Thoracic aorta (tissue), 2 donors: ENCODE measurements around the gene QPCT. TPM values are rescaled to one million over a fixed set of nuclear protein-coding genes. Genes with fewer than 3 reads are reported as not detected.

ENCODE experiments used
- ATAC-seq: fragments of 150-250 bp; one replicate; pipeline ENCODE4 v1.8.0; 2017; ENCODE audit warnings: low read depth; ENCODE audit not compliant: insufficient number of reproducible peaks, low FRiP score
- DNase-seq: peaks from one replicate; pipeline ENCODE4 v3.0.0-alpha.2; 2020; ENCODE audit warnings: low spot score
- H3K27ac ChIP-seq, 2 donors: fragments of 200-600 bp; sonication (generic); 1 replicate in 1 of 2; 2 replicates in 1 of 2; pipeline ENCODE4 v1.5.1; 2016; ENCODE audit warnings: mild to moderate bottlenecking in 2 of 2, moderate library complexity in 2 of 2
- H3K27me3 ChIP-seq: fragments of 200-600 bp; sonication (generic); replicated peaks from 2 replicates; pipeline ENCODE4 v1.6.0; 2016; ENCODE audit warnings: mild to moderate bottlenecking; ENCODE audit not compliant: insufficient read depth
- H3K36me3 ChIP-seq: fragments of 200-600 bp; sonication (generic); one replicate; pipeline ENCODE4 v1.5.1; 2016
- H3K4me1 ChIP-seq, 2 donors: fragments of 200-600 bp; sonication (generic); 1 replicate in 1 of 2; 2 replicates in 1 of 2; pipeline versions ENCODE4 v1.5.1 to v1.6.0; 2016; ENCODE audit warnings: low read depth in 2 of 2, mild to moderate bottlenecking in 1 of 2; ENCODE audit not compliant: control insufficient read depth in 1 of 2
- H3K4me3 ChIP-seq: fragments of 200-600 bp; sonication (generic); 2 replicates; pipeline ENCODE4 v1.5.1; 2016; ENCODE audit warnings: mild to moderate bottlenecking
- H3K9me3 ChIP-seq: fragments of 200-600 bp; sonication (generic); 2 replicates; pipeline ENCODE4 v1.5.1; 2016
- CTCF ChIP-seq: fragments of 200-600 bp; sonication (generic); IDR thresholded peaks from one replicate; pipeline ENCODE4 v1.5.1; 2019; ENCODE audit warnings: antibody characterized with exemption
- total RNA-seq, 2 donors: library from RNA; depleted of rRNA; stranded (reverse); fragments of >200 nt; gene quantifications; one replicate each; pipeline versions ENCODE4 v1.1.0 to v1.2.3, GENCODE V29; 2016

QPCT gene
- total RNA-seq, 2 donors from 2014 or later, result 5.0 to 6.8 TPM

- H3K27me3 ChIP-seq, result no peaks in the 10 kb centered on the region
- no peak for DNase-seq
- H3K36me3 ChIP-seq, result no peaks in the 10 kb centered on the region
- no peaks in the 10 kb centered on the region for H3K9me3 ChIP-seq
- no peak for TF ChIP-seq CTCF
- H3K27ac ChIP-seq, result no peak overlapping the region
- H3K4me1 ChIP-seq, result peaks cover 0 to 8% of the 10 kb centered on the region in 2 donors
- H3K4me3 ChIP-seq, result no peak overlapping the region
- ATAC-seq, result no peak
Measured at GRCh38 chr2:37389989-37390765, 45.7 kb downstream of the QPCT start.

- no peak for ATAC-seq
Measured at GRCh38 chr2:37390777-37391176, 46.3 kb downstream of the QPCT start.

GRCh38 chr2:37391711-37392110 lies 47.3 kb downstream of the QPCT start:
- H3K4me1 ChIP-seq, result peaks cover 4 to 8% of the 10 kb centered on the region in 2 donors
- no peak overlapping the region for H3K27ac ChIP-seq
- H3K4me3 ChIP-seq, result no peak overlapping the region
- H3K27me3 ChIP-seq, result no peaks in the 10 kb centered on the region
- no peaks in the 10 kb centered on the region for H3K36me3 ChIP-seq
- DNase-seq (no peak), ATAC-seq (no peak)
- TF ChIP-seq CTCF, result no peak
- H3K9me3 ChIP-seq, result no peaks in the 10 kb centered on the region

More at GRCh38 chr2:37390777-37391176, 46.3 kb downstream of the QPCT start:
- H3K9me3 ChIP-seq, result no peaks in the 10 kb centered on the region
- no peaks in the 10 kb centered on the region for H3K27me3 ChIP-seq
- H3K4me1 ChIP-seq, result peaks cover 0 to 8% of the 10 kb centered on the region in 2 donors
- no peaks in the 10 kb centered on the region for H3K36me3 ChIP-seq
- no peak for TF ChIP-seq CTCF
- DNase-seq, result no peak
- H3K4me3 ChIP-seq, result no peak overlapping the region
- no peak overlapping the region for H3K27ac ChIP-seq

- TF ChIP-seq CTCF, result no peak
- Histone ChIP-seq H3K4me1 (peaks cover 4 to 8% of the 10 kb centered on the region in 2 donors), H3K27ac (no peak overlapping the region), H3K36me3 (no peaks in the 10 kb centered on the region), H3K4me3 (no peak overlapping the region), H3K27me3 (no peaks in the 10 kb centered on the region), H3K9me3 (no peaks in the 10 kb centered on the region)
- no peak for ATAC-seq
- no peak for DNase-seq
Measured at GRCh38 chr2:37392428-37392827, 48.0 kb downstream of the QPCT start.

- H3K4me3 ChIP-seq, result no peak overlapping the region
- ATAC-seq, result no peak
Measured at GRCh38 chr2:37394263-37394662, 49.8 kb downstream of the QPCT start.

More at GRCh38 chr2:37394263-37394662, 49.8 kb downstream of the QPCT start:
- Histone ChIP-seq H3K4me1 (peaks cover 4 to 8% of the 10 kb centered on the region in 2 donors), H3K27me3 (no peaks in the 10 kb centered on the region), H3K36me3 (no peaks in the 10 kb centered on the region), H3K9me3 (no peaks in the 10 kb centered on the region), H3K27ac (no peak overlapping the region)
- no peak for TF ChIP-seq CTCF
- no peak for DNase-seq
